Uterus (tissue), 2 donors: ENCODE measurements around the gene C3orf70.
"Not testable (repeated sequence)": the region's sequence is repeated elsewhere in the genome, so short reads cannot be mapped to it uniquely, and the experiment has no call there.

Experiments used
- POLR2A ChIP-seq, 2 donors: fragments of 450-650 bp; IDR thresholded peaks; one replicate each; pipeline ENCODE4 v1.6.1; 2016; ENCODE audit warnings: antibody characterized with exemption in 2 of 2, mild to moderate bottlenecking in 1 of 2, moderate library complexity in 1 of 2
- TF ChIP-seq, protein P1 (sequence below), 4 experiments: fragments of 200-600 bp in 2 of 4; fragments of 450-650 bp in 2 of 4; sonication (generic) in 2 of 4; IDR thresholded peaks; one replicate each; pipeline ENCODE4 v1.5.1; 2016 to 2019; ENCODE audit warnings: antibody characterized with exemption in 4 of 4, mild to moderate bottlenecking in 2 of 4, moderate library complexity in 1 of 4

DNA sequence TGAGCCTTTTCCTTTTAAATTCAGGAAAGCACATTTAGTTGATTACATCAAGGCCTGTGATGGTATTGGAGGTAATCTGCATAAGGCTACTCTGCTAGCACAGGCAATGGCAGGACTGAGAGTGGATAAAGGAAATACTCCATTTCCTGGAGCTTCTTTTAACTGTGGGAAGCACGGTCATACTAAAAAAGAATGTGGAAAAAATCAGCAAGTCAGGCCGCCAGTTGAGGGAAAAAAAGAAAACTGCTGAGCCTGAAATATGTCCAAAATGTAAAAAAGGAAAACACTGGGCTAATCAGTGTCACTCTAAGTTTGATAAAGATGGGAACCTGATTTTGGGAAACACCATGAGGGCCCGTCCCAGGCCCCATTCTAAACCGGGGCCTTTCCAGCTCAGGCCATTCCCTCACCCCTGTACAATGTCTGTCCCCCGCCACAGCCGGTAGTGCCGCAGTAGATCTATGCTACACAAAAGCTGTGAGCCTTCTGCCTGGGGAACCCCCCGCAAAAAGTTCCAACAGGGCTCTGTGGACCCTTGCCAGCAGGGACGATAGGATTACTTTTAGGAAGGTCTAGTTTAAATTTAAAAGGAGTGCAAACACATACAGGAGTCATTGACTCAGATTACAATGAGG is 46.5 kb downstream of the C3orf70 start:
- TF ChIP-seq, protein P1, sequence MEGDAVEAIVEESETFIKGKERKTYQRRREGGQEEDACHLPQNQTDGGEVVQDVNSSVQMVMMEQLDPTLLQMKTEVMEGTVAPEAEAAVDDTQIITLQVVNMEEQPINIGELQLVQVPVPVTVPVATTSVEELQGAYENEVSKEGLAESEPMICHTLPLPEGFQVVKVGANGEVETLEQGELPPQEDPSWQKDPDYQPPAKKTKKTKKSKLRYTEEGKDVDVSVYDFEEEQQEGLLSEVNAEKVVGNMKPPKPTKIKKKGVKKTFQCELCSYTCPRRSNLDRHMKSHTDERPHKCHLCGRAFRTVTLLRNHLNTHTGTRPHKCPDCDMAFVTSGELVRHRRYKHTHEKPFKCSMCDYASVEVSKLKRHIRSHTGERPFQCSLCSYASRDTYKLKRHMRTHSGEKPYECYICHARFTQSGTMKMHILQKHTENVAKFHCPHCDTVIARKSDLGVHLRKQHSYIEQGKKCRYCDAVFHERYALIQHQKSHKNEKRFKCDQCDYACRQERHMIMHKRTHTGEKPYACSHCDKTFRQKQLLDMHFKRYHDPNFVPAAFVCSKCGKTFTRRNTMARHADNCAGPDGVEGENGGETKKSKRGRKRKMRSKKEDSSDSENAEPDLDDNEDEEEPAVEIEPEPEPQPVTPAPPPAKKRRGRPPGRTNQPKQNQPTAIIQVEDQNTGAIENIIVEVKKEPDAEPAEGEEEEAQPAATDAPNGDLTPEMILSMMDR (IDR thresholded peaks at IDR 0.05): not testable (repeated sequence)
- TF ChIP-seq POLR2A (IDR thresholded peaks at IDR 0.05): not testable (repeated sequence)
